ENCODE measurements around the gene ATP6AP1. TPM values are rescaled to one million over a fixed set of nuclear protein-coding genes. Genes with fewer than 3 reads are reported as not detected.

Gene ATP6AP1, protein sequence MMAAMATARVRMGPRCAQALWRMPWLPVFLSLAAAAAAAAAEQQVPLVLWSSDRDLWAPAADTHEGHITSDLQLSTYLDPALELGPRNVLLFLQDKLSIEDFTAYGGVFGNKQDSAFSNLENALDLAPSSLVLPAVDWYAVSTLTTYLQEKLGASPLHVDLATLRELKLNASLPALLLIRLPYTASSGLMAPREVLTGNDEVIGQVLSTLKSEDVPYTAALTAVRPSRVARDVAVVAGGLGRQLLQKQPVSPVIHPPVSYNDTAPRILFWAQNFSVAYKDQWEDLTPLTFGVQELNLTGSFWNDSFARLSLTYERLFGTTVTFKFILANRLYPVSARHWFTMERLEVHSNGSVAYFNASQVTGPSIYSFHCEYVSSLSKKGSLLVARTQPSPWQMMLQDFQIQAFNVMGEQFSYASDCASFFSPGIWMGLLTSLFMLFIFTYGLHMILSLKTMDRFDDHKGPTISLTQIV
- total RNA-seq, result 10 to 100 TPM; 29.0 to 50.0 (median 43.1) TPM

- peak within 1 kb of the TSS; percentile 45 to 89 (median 86) for H3K27ac ChIP-seq
- peak; percentile 98 for ATAC-seq
- H3K9me3 ChIP-seq, result no peaks in the 10 kb centered on the region
- H3K4me1 ChIP-seq, result peaks cover 0 to 39% (median 0%) of the 10 kb centered on the region in 3 donors
- WGBS, 2 donors (ENCODE audit: low coverage in 1 of 2), result 19 to 27% methylated on average over 4 to 13 of the region's 87 CpGs
- TF ChIP-seq POLR2AphosphoS5 (IDR thresholded peaks at IDR 0.05) (peak; percentile 60), EP300 (IDR thresholded peaks at IDR 0.05) (no peak), CTCF (IDR thresholded peaks at IDR 0.05) (no peak), POLR2A (IDR thresholded peaks at IDR 0.05) (peak; percentile 57 to 60)
- H3K27me3 ChIP-seq, result no peaks in the 10 kb centered on the region
- H3K4me3 ChIP-seq, result peak within 1 kb of the TSS; percentile 69 to 73
- peaks cover 0 to 21% of the 10 kb centered on the region in 2 donors for H3K36me3 ChIP-seq
These were observed at the start of gene ATP6AP1 for GRCh38 chrX:154428176-154429171. Gene ATP6AP1 (plus strand): TSS chrX:154428677. CDS start chrX:154428693, 16 bp downstream.

GRCh38 chrX:154378799-154379568 lies 49.5 kb upstream of the ATP6AP1 start, which contains the start of gene EMD:
Gene EMD (plus strand): TSS chrX:154379295. CDS start chrX:154379485, 190 bp downstream.
- Histone ChIP-seq H3K4me3 (peak within 1 kb of the TSS; percentile 81 to 98), H3K9me3 (no peaks in the 10 kb centered on the region), H3K36me3 (peaks cover 0 to 5% of the 10 kb centered on the region in 2 donors), H3K27ac (peak within 1 kb of the TSS; percentile 97 to 100 (median 98)), H3K27me3 (no peaks in the 10 kb centered on the region), H3K4me1 (peaks cover 0 to 53% (median 8%) of the 10 kb centered on the region in 3 donors)
- TF ChIP-seq POLR2A (IDR thresholded peaks at IDR 0.05), result peak; percentile 89 to 91
- peak; percentile 24 for TF ChIP-seq EP300 (IDR thresholded peaks at IDR 0.05)
- peak; percentile 85 for TF ChIP-seq POLR2AphosphoS5 (IDR thresholded peaks at IDR 0.05)
- peak in 1 of 4 experiments; percentile 45 for TF ChIP-seq CTCF (IDR thresholded peaks at IDR 0.05)
- WGBS, 2 donors (ENCODE audit: low coverage in 1 of 2), result no CpG with 5 or more reads among the region's 103 CpGs
- ATAC-seq, result peak; percentile 86

- ATAC-seq, result no peak
- TF ChIP-seq POLR2A (IDR thresholded peaks at IDR 0.05) (no peak), CTCF (IDR thresholded peaks at IDR 0.05) (no peak), POLR2AphosphoS5 (IDR thresholded peaks at IDR 0.05) (no peak), EP300 (IDR thresholded peaks at IDR 0.05) (no peak)
- no peaks in the 10 kb centered on the region for H3K9me3 ChIP-seq
- H3K36me3 ChIP-seq, result peaks cover 0 to 5% of the 10 kb centered on the region in 2 donors
- H3K4me3 ChIP-seq, result peak overlapping the region; percentile 81 to 98
- no CpG with 5 or more reads among the region's 38 CpGs for whole genome bisulfite sequencing, 2 donors (ENCODE audit: low coverage in 1 of 2)
- H3K27me3 ChIP-seq, result no peaks in the 10 kb centered on the region
- H3K27ac ChIP-seq, result peak overlapping the region; percentile 97 to 100 (median 98)
- peaks cover 0 to 57% (median 8%) of the 10 kb centered on the region in 3 donors for H3K4me1 ChIP-seq
These were observed 48.9 kb upstream of the ATP6AP1 start for GRCh38 chrX:154379569-154379951.

GRCh38 chrX:154380153-154380552 lies 48.3 kb upstream of the ATP6AP1 start:
- Histone ChIP-seq H3K4me1 (peaks cover 0 to 58% (median 8%) of the 10 kb centered on the region in 3 donors), H3K27me3 (no peaks in the 10 kb centered on the region), H3K4me3 (peak overlapping the region; percentile 81 to 98), H3K9me3 (no peaks in the 10 kb centered on the region), H3K36me3 (peaks cover 0 to 5% of the 10 kb centered on the region in 2 donors), H3K27ac (peak overlapping the region; percentile 97 to 100 (median 98))
- TF ChIP-seq CTCF (IDR thresholded peaks at IDR 0.05) (no peak), EP300 (IDR thresholded peaks at IDR 0.05) (no peak), POLR2AphosphoS5 (IDR thresholded peaks at IDR 0.05) (no peak), POLR2A (IDR thresholded peaks at IDR 0.05) (no peak)
- WGBS, 2 donors (ENCODE audit: low coverage in 1 of 2), result 0% methylated on average over 1 of the region's 13 CpGs; no CpG with 5 or more reads in 1 of the 2 donors
- no peak for ATAC-seq

All from gastroesophageal sphincter (tissue), 4 donors.